ENCODE data around the gene SLC35B2. TPM values are rescaled to one million over a fixed set of nuclear protein-coding genes. Genes with fewer than 3 reads are reported as not detected.

Gene SLC35B2
- total and polyA plus RNA-seq, 10 of the 15 experiments (the other 5 are each of a cell fraction or from before 2014, with no cell fraction given): 11.3 to 45.4 (median 33.8) TPM

DNA sequence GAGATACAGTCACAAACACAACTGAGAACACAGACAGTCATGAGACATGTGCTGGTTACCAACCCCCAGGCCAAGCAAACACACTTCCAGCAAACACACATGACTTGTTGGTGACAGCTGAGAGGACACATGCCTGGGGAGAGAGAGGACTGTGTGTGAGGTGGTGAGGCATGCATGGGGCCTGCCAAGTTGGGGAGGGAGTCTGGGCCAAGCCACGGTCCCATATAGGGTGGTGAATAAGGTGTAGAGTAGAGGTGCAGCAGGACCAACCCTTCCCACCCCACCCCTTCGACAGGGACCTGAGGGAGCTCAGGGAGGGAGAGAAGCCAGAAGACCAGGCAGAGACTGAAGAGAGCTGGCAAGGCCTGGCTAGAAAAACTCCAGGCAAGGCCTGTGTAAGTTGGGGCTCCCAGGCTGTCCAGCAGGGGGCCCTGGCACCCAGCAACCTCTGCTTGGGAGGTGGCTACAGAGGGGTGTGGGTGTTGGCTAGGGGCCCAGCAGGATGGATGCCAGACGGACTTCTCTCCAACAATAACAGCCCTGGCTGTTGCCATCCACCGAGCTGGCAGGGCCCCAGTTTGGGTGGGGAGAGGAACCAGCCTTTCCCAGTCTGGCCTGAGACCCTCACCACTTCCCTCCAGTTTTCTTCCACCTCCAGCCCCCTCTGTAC is 35.9 kb downstream of the SLC35B2 start (continued):
- TF ChIP-seq CHD4 (IDR thresholded peaks at IDR 0.05) (no peak), TARDBP (IDR thresholded peaks at IDR 0.05; ENCODE audit: borderline replicate concordance) (no peak), IRF4 (IDR thresholded peaks at IDR 0.05; ENCODE audit: low read depth, low read length) (0 out of 2 replicates have a peak, but pooled peaks have one; percentile 7), JUNB (IDR thresholded peaks at IDR 0.05) (no peak), SUPT20H (IDR thresholded peaks at IDR 0.05; ENCODE audit: borderline replicate concordance, control insufficient read depth, low read depth, low read length) (no peak), RAD51 (IDR thresholded peaks at IDR 0.05) (peak; percentile 81), SREBF1 (IDR thresholded peaks at IDR 0.05; ENCODE audit: low read length) (no peak), RBBP5 (conservative IDR thresholded peaks at IDR 0.05) (no peak), PAX5 (IDR thresholded peaks at IDR 0.05; ENCODE audit: borderline replicate concordance, low read depth, low read length) (no peak), RFX5 (IDR thresholded peaks at IDR 0.05; ENCODE audit: low read depth, low read length) (no peak), FOS (IDR thresholded peaks at IDR 0.05; ENCODE audit: borderline replicate concordance, extremely low read depth, insufficient read length) (no peak), SP1 (IDR thresholded peaks at IDR 0.05; ENCODE audit: low read depth, low read length) (no peak), MEF2B (IDR thresholded peaks at IDR 0.05; ENCODE audit: partially characterized antibody, poor library complexity, severe bottlenecking) (peak; percentile 41), PML (IDR thresholded peaks at IDR 0.05; ENCODE audit: low read length) (no peak), SPI1 (IDR thresholded peaks at IDR 0.05; ENCODE audit: borderline replicate concordance, insufficient read depth, low read depth, low read length) (no peak), STAT1 (conservative IDR thresholded peaks at IDR 0.05) (no peak)
- TF ChIP-seq, protein P1, sequence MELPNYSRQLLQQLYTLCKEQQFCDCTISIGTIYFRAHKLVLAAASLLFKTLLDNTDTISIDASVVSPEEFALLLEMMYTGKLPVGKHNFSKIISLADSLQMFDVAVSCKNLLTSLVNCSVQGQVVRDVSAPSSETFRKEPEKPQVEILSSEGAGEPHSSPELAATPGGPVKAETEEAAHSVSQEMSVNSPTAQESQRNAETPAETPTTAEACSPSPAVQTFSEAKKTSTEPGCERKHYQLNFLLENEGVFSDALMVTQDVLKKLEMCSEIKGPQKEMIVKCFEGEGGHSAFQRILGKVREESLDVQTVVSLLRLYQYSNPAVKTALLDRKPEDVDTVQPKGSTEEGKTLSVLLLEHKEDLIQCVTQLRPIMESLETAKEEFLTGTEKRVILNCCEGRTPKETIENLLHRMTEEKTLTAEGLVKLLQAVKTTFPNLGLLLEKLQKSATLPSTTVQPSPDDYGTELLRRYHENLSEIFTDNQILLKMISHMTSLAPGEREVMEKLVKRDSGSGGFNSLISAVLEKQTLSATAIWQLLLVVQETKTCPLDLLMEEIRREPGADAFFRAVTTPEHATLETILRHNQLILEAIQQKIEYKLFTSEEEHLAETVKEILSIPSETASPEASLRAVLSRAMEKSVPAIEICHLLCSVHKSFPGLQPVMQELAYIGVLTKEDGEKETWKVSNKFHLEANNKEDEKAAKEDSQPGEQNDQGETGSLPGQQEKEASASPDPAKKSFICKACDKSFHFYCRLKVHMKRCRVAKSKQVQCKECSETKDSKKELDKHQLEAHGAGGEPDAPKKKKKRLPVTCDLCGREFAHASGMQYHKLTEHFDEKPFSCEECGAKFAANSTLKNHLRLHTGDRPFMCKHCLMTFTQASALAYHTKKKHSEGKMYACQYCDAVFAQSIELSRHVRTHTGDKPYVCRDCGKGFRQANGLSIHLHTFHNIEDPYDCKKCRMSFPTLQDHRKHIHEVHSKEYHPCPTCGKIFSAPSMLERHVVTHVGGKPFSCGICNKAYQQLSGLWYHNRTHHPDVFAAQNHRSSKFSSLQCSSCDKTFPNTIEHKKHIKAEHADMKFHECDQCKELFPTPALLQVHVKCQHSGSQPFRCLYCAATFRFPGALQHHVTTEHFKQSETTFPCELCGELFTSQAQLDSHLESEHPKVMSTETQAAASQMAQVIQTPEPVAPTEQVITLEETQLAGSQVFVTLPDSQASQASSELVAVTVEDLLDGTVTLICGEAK (IDR thresholded peaks at IDR 0.05; ENCODE audit: borderline replicate concordance): no peak
- TF ChIP-seq, protein P2, sequence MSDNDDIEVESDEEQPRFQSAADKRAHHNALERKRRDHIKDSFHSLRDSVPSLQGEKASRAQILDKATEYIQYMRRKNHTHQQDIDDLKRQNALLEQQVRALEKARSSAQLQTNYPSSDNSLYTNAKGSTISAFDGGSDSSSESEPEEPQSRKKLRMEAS (IDR thresholded peaks at IDR 0.05; ENCODE audit: low read depth, low read length): peak; percentile 61; the same call in 1 of the 2 replicates
- TF ChIP-seq, protein P3, sequence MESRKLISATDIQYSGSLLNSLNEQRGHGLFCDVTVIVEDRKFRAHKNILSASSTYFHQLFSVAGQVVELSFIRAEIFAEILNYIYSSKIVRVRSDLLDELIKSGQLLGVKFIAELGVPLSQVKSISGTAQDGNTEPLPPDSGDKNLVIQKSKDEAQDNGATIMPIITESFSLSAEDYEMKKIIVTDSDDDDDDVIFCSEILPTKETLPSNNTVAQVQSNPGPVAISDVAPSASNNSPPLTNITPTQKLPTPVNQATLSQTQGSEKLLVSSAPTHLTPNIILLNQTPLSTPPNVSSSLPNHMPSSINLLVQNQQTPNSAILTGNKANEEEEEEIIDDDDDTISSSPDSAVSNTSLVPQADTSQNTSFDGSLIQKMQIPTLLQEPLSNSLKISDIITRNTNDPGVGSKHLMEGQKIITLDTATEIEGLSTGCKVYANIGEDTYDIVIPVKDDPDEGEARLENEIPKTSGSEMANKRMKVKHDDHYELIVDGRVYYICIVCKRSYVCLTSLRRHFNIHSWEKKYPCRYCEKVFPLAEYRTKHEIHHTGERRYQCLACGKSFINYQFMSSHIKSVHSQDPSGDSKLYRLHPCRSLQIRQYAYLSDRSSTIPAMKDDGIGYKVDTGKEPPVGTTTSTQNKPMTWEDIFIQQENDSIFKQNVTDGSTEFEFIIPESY (IDR thresholded peaks at IDR 0.05): no peak
- TF ChIP-seq, protein P4, sequence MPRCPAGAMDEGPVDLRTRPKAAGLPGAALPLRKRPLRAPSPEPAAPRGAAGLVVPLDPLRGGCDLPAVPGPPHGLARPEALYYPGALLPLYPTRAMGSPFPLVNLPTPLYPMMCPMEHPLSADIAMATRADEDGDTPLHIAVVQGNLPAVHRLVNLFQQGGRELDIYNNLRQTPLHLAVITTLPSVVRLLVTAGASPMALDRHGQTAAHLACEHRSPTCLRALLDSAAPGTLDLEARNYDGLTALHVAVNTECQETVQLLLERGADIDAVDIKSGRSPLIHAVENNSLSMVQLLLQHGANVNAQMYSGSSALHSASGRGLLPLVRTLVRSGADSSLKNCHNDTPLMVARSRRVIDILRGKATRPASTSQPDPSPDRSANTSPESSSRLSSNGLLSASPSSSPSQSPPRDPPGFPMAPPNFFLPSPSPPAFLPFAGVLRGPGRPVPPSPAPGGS (IDR thresholded peaks at IDR 0.05; ENCODE audit: borderline replicate concordance, insufficient read depth, low read depth, low read length, poor library complexity, severe bottlenecking): no peak
- TF ChIP-seq, protein P5, sequence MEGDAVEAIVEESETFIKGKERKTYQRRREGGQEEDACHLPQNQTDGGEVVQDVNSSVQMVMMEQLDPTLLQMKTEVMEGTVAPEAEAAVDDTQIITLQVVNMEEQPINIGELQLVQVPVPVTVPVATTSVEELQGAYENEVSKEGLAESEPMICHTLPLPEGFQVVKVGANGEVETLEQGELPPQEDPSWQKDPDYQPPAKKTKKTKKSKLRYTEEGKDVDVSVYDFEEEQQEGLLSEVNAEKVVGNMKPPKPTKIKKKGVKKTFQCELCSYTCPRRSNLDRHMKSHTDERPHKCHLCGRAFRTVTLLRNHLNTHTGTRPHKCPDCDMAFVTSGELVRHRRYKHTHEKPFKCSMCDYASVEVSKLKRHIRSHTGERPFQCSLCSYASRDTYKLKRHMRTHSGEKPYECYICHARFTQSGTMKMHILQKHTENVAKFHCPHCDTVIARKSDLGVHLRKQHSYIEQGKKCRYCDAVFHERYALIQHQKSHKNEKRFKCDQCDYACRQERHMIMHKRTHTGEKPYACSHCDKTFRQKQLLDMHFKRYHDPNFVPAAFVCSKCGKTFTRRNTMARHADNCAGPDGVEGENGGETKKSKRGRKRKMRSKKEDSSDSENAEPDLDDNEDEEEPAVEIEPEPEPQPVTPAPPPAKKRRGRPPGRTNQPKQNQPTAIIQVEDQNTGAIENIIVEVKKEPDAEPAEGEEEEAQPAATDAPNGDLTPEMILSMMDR (IDR thresholded peaks at IDR 0.05 in 2 of 3, conservative IDR thresholded peaks at IDR 0.05 in 1 of 3; ENCODE audit: control insufficient read depth in 2 of 3, extremely low read depth in 1 of 3, insufficient read depth in 1 of 3, low read depth in 3 of 3, low read length in 3 of 3): peak; percentile 84 to 97 (median 88); a peak in 5 of 6 replicates

Data from GM12878 (cell line).